Activated naive CD4-positive, alpha-beta T cell treated with anti-CD3 and anti-CD28 coated beads, Interleukin-2, amount 50 U/mL, for 72 hours (primary cell): ENCODE data around the gene SLC35E3. TPM values are rescaled to one million over a fixed set of nuclear protein-coding genes. Genes with fewer than 3 reads are reported as not detected.
"Not testable (repeated sequence)": the region's sequence is repeated elsewhere in the genome, so short reads cannot be mapped to it uniquely, and the experiment has no call there.

Experiments used
- ATAC-seq, 2 donors: fragments of 150-1000 bp; cut with Tn5 transposase; 2 replicates each; pipeline ENCODE4 v1.10.0; 2021; ENCODE audit warnings: mild to moderate bottlenecking in 2 of 2, moderate library complexity in 2 of 2
- DNase-seq, 2 donors: peaks; one replicate each; pipeline ENCODE4 v3.0.0; 2021 to 2022; ENCODE audit warnings: low spot score in 2 of 2
- H3K27ac Mint-ChIP-seq, 2 donors: one replicate each; pipeline ENCODE4 v1.8.0; 2022; ENCODE audit warnings: mild to moderate bottlenecking in 2 of 2, mixed read lengths in 2 of 2
- H3K36me3 Mint-ChIP-seq, 2 donors: one replicate each; pipeline ENCODE4 v1.8.0; 2022; ENCODE audit warnings: mixed read lengths in 2 of 2
- H3K9me3 Mint-ChIP-seq, 2 donors: one replicate each; pipeline ENCODE4 v1.8.0; 2022; ENCODE audit warnings: mixed read lengths in 2 of 2
- total RNA-seq, 2 donors: library from RNA; stranded (reverse); gene quantifications; one replicate each; pipeline ENCODE4 v1.2.3, GENCODE V29; 2022

Gene SLC35E3
- total RNA-seq, 2 donors from 2014 or later = 5.3 to 9.4 TPM

GRCh38 chr12:68786929-68787328, 41.0 kb downstream of the SLC35E3 start:
- DNase-seq = no peak
- H3K27ac Mint-ChIP-seq = peak overlapping the region in 1 of 2 donors; percentile 63
- H3K36me3 Mint-ChIP-seq = no peaks in the 10 kb centered on the region
- no peaks in the 10 kb centered on the region for H3K9me3 Mint-ChIP-seq
- ATAC-seq = no peak

GRCh38 chr12:68788554-68789143, 42.7 kb downstream of the SLC35E3 start:
- H3K36me3 Mint-ChIP-seq = no peaks in the 10 kb centered on the region
- ATAC-seq (no peak), DNase-seq (no peak)
- no peaks in the 10 kb centered on the region for H3K9me3 Mint-ChIP-seq
- H3K27ac Mint-ChIP-seq = no peak overlapping the region

- DNase-seq = no peak
- Mint-ChIP-seq H3K36me3 (no peaks in the 10 kb centered on the region), H3K27ac (no peak overlapping the region), H3K9me3 (no peaks in the 10 kb centered on the region)
- no peak for ATAC-seq
These were observed 43.3 kb downstream of the SLC35E3 start for GRCh38 chr12:68789144-68789878.

GRCh38 chr12:68790081-68790951, 44.3 kb downstream of the SLC35E3 start:
- Mint-ChIP-seq H3K27ac (no peak overlapping the region), H3K36me3 (no peaks in the 10 kb centered on the region), H3K9me3 (no peaks in the 10 kb centered on the region)

GRCh38 chr12:68790952-68791234, 44.9 kb downstream of the SLC35E3 start:
- Mint-ChIP-seq H3K27ac (no peak overlapping the region), H3K36me3 (no peaks in the 10 kb centered on the region), H3K9me3 (no peaks in the 10 kb centered on the region)
- no peak for DNase-seq
- ATAC-seq = no peak

More at GRCh38 chr12:68790081-68790951, 44.3 kb downstream of the SLC35E3 start:
- DNase-seq = no peak
- no peak for ATAC-seq

- no peak overlapping the region for H3K27ac Mint-ChIP-seq
- DNase-seq = no peak
- ATAC-seq = no peak
- H3K9me3 Mint-ChIP-seq = no peaks in the 10 kb centered on the region
- H3K36me3 Mint-ChIP-seq = no peaks in the 10 kb centered on the region
These were observed 46.0 kb downstream of the SLC35E3 start for GRCh38 chr12:68791897-68792481.

GRCh38 chr12:68792952-68793351, 47.0 kb downstream of the SLC35E3 start:
- DNase-seq (peak in 1 of 2 donors; percentile 20), ATAC-seq (peak; percentile 48 to 90)
- Mint-ChIP-seq H3K27ac (no peak overlapping the region), H3K9me3 (no peaks in the 10 kb centered on the region), H3K36me3 (no peaks in the 10 kb centered on the region)

- H3K36me3 Mint-ChIP-seq = no peaks in the 10 kb centered on the region
- H3K27ac Mint-ChIP-seq = no peak overlapping the region
- peak in 1 of 2 donors; percentile 19 for ATAC-seq
- H3K9me3 Mint-ChIP-seq = no peaks in the 10 kb centered on the region
- no peak for DNase-seq
These were observed 47.5 kb downstream of the SLC35E3 start for GRCh38 chr12:68793436-68793835.

GRCh38 chr12:68793975-68794652, 48.1 kb downstream of the SLC35E3 start:
- Mint-ChIP-seq H3K27ac (no peak overlapping the region), H3K36me3 (no peaks in the 10 kb centered on the region), H3K9me3 (no peaks in the 10 kb centered on the region)
- DNase-seq (no peak), ATAC-seq (no peak)

GRCh38 chr12:68794653-68795251, 48.8 kb downstream of the SLC35E3 start:
- ATAC-seq (peak; percentile 45 to 61), DNase-seq (no peak)
- H3K9me3 Mint-ChIP-seq = no peaks in the 10 kb centered on the region
- no peaks in the 10 kb centered on the region for H3K36me3 Mint-ChIP-seq
- no peak overlapping the region for H3K27ac Mint-ChIP-seq

GRCh38 chr12:68796399-68796798, 50.4 kb downstream of the SLC35E3 start:
- H3K27ac Mint-ChIP-seq = no peak overlapping the region
- no peaks in the 10 kb centered on the region for H3K9me3 Mint-ChIP-seq
- ATAC-seq = no peak
- H3K36me3 Mint-ChIP-seq = no peaks in the 10 kb centered on the region
- DNase-seq = no peak

- Mint-ChIP-seq H3K36me3 (no peaks in the 10 kb centered on the region), H3K27ac (peak overlapping the region in 1 of 2 donors; percentile 2), H3K9me3 (no peaks in the 10 kb centered on the region)
- DNase-seq (no peak), ATAC-seq (no peak)
These were observed 52.9 kb downstream of the SLC35E3 start for GRCh38 chr12:68798882-68799234.

GRCh38 chr12:68800294-68800693, 54.3 kb downstream of the SLC35E3 start:
- H3K27ac Mint-ChIP-seq = peak overlapping the region in 1 of 2 donors; percentile 23
- no peak for DNase-seq
- no peak for ATAC-seq
- H3K36me3 Mint-ChIP-seq = no peaks in the 10 kb centered on the region
- no peaks in the 10 kb centered on the region for H3K9me3 Mint-ChIP-seq

GRCh38 chr12:68801124-68801523, 55.1 kb downstream of the SLC35E3 start:
- not testable (repeated sequence) for ATAC-seq, H3K27ac Mint-ChIP-seq, H3K36me3 Mint-ChIP-seq, H3K9me3 Mint-ChIP-seq, DNase-seq

- H3K9me3 Mint-ChIP-seq, H3K36me3 Mint-ChIP-seq, H3K27ac Mint-ChIP-seq, ATAC-seq, DNase-seq: not testable (repeated sequence)
These were observed 56.4 kb downstream of the SLC35E3 start for GRCh38 chr12:68802372-68802745.

GRCh38 chr12:68802911-68803651, 57.1 kb downstream of the SLC35E3 start:
- H3K36me3 Mint-ChIP-seq, DNase-seq, H3K27ac Mint-ChIP-seq, ATAC-seq, H3K9me3 Mint-ChIP-seq: not testable (repeated sequence)
